Fibroblast of upper back skin (primary cell): Measurements from ENCODE around the gene HS6ST3.
A peak's percentile ranks its signal among the peaks of the same experiment; 100 is the strongest.
"Not testable (repeated sequence)": the region's sequence is repeated elsewhere in the genome, so short reads cannot be mapped to it uniquely, and the experiment has no call there.

Source experiments
- DNase-seq: peaks from one replicate; pipeline ENCODE4 v3.0.0-alpha.2; 2013

The HS6ST3 gene

GRCh38 chr13:96089749-96090239 lies at the start of gene HS6ST3:
Gene HS6ST3, plus strand, starts transcription at chr13:96090107.
- peak; percentile 1 for DNase-seq

DNA sequence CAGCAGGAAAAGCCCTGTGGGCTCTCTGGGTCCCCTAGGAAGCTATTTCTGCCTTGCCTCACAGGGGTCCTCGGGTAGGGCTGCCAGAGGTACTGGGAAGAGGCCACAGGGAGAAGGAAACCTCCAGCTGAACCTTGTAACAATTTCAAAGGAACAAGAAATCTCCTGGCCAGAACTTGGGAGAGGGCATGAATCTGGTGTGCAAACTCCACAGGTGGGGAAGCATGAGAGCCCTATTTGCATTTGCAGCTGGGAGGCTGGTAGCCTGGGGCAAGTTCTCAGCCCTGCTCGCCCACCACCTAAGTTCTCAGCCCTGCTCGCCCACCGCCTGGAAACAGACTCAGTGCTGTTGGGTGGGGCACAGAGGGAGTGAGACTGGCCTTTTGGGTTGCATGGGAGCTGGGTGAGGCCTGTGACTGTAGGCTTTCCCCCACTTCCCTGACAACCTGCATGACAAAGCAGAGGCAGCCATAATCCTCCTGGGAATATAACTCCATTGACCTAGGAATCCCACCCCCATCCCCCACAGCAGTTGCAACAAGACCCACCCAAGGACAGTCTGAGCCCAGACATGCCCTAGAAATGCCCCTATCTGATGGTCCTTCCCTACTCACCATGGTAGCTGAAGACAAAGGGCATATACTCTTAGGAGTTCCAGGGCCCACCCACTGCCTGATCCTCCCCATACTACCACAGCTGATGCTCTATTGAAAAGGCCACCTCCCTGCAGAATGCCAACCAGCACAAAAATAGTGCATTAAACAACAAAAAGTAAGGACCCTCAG lies 48.4 kb upstream of the HS6ST3 start:
- DNase-seq = no peak

DNA sequence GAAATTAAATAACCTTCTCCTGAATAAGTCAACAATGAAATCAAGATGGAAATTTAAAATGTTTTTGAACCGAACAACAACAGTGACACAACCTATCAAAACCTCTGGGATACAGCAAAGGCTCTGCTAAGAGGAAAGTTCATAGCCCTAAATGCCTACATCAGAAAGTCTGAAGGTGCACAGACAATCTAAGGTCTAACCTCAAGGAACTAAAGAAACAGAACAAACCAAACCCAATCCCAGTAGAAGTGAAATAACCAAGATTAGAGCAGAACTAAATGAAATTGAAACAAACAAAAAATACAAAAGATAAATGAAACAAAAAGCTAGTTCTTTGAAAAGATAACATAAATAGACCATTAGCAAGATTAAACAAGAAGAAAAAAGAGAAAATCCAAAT lies 45.7 kb upstream of the HS6ST3 start:
- no peak for DNase-seq

DNA sequence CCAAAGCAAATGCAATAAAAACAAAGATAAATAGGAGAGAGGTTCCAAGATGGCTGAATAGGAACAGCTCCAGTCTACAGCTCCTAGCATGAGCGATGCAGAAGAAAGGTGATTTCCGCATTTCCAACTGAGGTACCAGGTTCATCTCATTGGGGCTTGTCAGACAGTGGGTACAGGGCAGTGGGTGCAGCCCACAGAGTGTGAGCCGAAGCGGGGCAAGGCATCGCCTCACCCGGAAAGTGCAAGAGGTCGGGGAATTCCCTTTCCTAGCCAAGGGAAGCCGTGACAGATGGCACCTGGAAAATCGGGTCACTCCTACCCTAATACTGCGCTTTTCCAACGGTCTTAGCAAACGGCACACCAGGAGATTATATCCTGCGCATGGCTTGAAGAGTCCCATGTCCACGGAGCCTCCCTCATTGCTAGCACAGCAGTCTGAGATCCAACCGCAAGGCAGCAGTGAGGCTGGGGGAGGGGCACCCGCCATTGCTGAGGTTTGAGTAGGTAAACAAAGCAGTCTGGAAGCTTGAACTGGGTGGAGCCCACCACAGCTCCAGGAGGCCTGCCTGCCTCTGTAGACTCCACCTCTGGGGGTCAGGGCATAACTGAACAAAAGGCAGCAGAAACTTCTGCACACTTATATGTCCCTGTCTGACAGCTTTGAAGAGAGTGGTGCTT lies 43.3 kb upstream of the HS6ST3 start:
- not testable (repeated sequence) for DNase-seq

- DNase-seq = not testable (repeated sequence)
These were observed 39.0 kb upstream of the HS6ST3 start for GRCh38 chr13:96050955-96051354.

- not testable (repeated sequence) for DNase-seq
These were observed 38.4 kb upstream of the HS6ST3 start for GRCh38 chr13:96051491-96051890.

DNA sequence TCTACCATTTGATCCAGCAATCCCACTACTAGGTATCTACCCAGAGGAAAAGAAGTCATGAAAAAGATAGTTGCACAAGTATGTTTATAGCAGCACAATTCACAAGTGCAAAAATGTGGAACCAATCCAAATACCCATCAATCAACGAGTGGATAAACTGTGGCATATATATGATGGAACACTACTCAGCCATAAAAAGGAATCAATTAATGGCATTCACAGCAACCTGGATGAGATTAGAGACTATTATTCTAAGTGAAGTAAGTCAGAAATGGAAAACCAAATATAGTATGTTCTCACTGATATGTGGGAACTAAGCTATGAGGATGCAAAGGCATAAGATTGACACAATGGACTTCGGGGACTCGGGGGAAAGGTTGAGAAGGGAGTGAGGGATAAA lies 38.0 kb upstream of the HS6ST3 start:
- not testable (repeated sequence) for DNase-seq

GRCh38 chr13:96052656-96053002 lies 37.3 kb upstream of the HS6ST3 start:
- DNase-seq = peak; percentile 57

DNA sequence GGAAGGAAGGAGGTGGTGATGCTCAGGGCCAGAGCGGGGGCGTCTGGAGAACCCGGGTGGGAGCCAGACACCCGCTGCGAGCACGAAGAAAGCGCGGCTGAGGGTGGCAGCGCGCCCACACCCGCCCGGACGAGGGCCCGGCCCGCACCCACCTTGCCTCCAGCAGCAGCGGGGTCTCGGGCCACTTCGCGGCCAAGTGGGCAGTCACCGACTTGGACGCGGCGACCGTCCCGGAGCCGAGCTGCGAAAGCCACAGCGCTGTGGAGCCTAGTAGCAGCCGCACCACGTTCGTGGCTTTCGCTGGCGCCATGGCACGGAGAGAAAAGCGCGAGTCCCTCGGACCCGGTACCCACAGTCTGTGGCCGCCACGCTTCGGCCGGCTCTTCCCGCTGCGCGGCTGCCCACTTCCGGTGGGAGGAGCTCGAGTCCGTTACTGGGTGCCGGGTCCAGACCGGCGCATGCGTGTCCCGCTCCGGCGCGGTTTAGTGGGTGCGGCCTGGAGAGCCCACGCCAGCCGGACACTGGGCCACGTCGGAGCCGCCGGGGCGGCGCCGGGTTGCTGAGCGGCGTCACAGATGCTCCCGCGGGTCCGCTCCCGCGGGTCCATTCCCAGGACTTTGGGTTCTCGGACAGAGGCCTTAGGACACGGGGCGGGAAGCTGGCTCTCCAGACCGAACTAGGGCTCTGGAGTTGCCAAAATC lies 36.8 kb upstream of the HS6ST3 start, which contains the start of gene UGGT2:
Gene UGGT2, minus strand, starts transcription at position 399 of the 701 bp plus-strand sequence. Its CDS starts 89 bp downstream, at position 310.
- peak; percentile 94 for DNase-seq

- no peak for DNase-seq
These were observed 24.1 kb upstream of the HS6ST3 start for GRCh38 chr13:96065849-96066248.

- no peak for DNase-seq
These were observed 21.2 kb upstream of the HS6ST3 start for GRCh38 chr13:96068729-96069128.

GRCh38 chr13:96071504-96071903 lies 18.4 kb upstream of the HS6ST3 start:
- no peak for DNase-seq

DNA sequence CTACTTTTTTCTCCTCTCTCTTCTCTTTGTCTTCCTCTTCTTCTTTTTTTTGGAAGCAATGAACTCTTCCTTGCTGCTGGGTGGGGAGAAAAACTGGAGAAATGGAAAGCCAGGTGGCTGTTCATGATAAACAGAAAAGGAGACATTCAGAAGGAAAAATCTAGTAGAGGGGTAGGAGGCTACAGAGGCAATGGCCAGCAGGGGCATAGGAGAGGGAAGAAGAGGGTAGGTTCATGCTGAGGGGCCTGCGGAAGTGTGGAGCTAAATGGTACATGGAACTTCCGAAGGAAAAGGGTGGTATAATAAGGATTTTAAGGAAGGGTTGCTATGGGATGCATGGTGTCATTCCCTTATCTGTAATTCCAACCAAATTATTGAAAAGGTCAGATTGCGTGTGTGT lies 17.5 kb upstream of the HS6ST3 start:
- no peak for DNase-seq

- no peak for DNase-seq
These were observed 13.9 kb upstream of the HS6ST3 start for GRCh38 chr13:96075953-96076543.

- DNase-seq = no peak
These were observed 9.2 kb upstream of the HS6ST3 start for GRCh38 chr13:96080676-96081075.

- no peak for DNase-seq
These were observed 8.0 kb upstream of the HS6ST3 start for GRCh38 chr13:96081888-96082287.

DNA sequence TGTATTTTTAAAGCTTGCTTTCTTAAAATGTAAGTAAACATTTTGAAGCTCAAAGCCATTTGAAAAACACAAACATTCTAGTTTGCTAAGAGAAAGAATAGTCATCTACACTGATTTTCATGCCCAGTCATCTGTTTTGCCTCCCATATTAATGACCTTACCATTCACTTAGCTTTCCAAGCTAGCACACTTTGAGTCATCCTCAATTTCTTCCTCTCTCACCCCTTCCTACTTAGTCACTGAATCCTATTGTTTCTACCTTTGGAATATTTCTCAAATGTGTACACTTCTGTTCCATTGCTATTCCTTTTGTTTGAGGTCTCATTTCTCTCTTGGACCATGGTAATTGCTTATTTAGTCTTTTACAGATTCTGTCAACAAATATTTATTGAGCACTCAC lies 7.3 kb upstream of the HS6ST3 start:
- no peak for DNase-seq

DNA sequence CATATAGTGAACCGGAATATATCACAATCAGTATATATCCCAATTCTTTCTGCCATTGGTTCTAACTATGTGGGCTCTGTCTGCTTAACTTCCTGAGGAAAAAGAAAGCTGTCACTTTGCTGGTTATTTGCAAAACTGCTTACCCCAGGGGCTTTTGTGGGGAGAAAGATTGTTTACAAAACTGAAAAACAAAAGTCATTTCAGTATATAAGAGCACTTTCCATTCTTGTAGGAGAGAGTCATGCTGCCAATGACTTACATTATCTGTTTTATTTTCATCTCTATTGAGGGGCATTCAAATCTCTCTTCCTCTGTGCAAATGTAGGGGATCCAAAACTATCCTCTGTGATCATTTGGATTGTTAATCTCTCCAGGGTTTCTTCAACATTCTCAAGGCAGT lies 3.2 kb upstream of the HS6ST3 start:
- no peak for DNase-seq

- DNase-seq = no peak
These were observed 768 bp upstream of the HS6ST3 start for GRCh38 chr13:96089139-96089538.

- DNase-seq = peak; percentile 1
These were observed 564 bp downstream of the HS6ST3 start for GRCh38 chr13:96090240-96091101.

DNA sequence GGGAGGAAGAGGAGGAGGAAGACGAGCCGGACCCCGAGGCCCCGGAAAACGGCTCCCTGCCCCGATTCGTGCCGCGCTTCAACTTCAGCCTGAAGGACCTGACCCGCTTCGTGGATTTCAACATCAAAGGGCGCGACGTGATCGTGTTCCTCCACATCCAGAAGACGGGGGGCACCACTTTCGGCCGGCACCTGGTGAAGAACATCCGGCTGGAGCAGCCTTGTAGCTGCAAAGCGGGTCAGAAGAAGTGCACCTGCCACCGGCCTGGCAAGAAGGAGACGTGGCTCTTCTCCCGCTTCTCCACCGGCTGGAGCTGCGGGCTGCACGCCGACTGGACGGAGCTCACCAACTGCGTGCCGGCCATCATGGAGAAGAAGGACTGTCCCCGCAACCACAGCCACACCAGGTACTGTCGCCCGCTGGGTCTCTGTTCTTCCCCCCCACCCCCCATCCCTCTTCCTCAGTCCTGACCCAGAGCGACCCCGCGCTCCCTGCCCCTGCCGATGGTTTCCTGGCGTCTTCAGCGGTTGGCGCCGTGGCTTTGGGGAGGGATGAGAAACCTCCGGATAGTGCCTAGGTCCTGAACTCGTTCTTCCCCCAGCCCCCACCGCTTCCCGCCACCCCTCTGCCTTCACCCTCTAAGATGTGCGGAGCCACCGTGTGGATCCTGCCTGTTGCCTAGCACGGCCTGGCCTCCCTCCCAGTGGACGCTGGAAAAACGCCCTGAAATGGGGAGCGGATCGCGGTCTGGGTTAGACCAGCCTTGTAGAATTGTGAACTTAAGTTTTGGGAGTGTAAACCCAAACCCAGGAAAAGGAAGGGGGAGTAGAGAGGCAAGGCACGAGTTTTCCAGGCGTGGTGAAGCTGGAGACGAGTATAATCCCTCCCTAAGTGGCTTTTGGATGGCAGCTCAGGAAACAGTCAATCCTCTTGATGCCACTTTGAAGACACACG lies 1.5 kb downstream of the HS6ST3 start:
- no peak for DNase-seq
